GM15510 (cell line): ENCODE measurements around the gene ADAMTS13.

Experiments used
- POLR2A ChIP-seq: IDR thresholded peaks from 3 replicates; pipeline ENCODE4 v1.6.1; 2011; ENCODE audit warnings: borderline replicate concordance; ENCODE audit not compliant: insufficient read length; ENCODE audit errors: extremely low read depth

Gene ADAMTS13

GRCh38 chr9:133506653-133507038, 84.5 kb downstream of the ADAMTS13 start:
- no peak for TF ChIP-seq POLR2A

DNA sequence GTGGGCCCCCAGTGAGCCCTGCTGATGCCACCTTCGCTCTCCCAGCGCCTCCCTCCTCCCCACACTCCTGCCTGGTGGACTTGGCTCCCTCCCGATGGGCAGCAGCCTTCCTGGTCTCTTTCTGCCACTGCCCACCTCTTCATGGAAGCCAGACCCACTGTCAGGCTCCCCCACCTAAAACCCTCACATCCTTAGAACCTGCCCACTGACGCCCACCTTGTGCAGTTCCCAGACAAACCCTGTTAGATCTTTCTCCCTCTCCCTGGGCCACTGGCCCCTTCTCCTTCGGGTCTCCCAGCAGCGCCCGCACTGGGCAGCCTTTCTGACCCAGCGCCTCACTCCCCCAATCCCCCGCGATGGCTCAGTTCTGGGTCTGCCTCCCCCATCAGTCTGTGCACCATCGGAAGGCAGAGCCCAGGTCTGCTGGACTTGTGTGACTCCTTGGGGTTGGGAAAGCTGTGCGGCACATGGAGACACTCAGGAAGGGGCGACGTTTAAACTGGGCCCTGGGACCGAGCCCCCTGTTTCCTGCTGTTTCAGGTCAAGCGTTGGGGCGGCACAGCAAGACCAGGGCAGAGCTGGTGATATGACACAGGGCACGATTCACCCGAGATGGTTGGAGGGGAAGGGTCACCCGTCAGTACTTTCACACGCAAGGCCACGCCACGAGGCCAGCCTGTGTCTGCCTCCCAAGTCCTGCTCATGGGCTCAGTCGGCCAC, 85.2 kb downstream of the ADAMTS13 start:
- no peak for TF ChIP-seq POLR2A

GRCh38 chr9:133508046-133508445, 85.9 kb downstream of the ADAMTS13 start:
- no peak for TF ChIP-seq POLR2A
